Breast epithelium (tissue), 3 donors: Measurements from ENCODE around the gene HIVEP3.

Experiments used
- POLR2A ChIP-seq: fragments of 450-650 bp; IDR thresholded peaks from one replicate; pipeline ENCODE4 v1.6.1; 2016; ENCODE audit warnings: antibody characterized with exemption, mild to moderate bottlenecking, moderate library complexity
- TF ChIP-seq, protein P1 (sequence below), 3 donors: fragments of 450-650 bp; IDR thresholded peaks; one replicate each; pipeline ENCODE4 v1.5.1; 2016 to 2017; ENCODE audit warnings: antibody characterized with exemption in 3 of 3, mild to moderate bottlenecking in 3 of 3, moderate library complexity in 3 of 3

GRCh38 chr1:41631971-41632370 lies 286.8 kb downstream of the HIVEP3 start:
- TF ChIP-seq, protein P1, sequence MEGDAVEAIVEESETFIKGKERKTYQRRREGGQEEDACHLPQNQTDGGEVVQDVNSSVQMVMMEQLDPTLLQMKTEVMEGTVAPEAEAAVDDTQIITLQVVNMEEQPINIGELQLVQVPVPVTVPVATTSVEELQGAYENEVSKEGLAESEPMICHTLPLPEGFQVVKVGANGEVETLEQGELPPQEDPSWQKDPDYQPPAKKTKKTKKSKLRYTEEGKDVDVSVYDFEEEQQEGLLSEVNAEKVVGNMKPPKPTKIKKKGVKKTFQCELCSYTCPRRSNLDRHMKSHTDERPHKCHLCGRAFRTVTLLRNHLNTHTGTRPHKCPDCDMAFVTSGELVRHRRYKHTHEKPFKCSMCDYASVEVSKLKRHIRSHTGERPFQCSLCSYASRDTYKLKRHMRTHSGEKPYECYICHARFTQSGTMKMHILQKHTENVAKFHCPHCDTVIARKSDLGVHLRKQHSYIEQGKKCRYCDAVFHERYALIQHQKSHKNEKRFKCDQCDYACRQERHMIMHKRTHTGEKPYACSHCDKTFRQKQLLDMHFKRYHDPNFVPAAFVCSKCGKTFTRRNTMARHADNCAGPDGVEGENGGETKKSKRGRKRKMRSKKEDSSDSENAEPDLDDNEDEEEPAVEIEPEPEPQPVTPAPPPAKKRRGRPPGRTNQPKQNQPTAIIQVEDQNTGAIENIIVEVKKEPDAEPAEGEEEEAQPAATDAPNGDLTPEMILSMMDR (IDR thresholded peaks at IDR 0.05): no peak
- TF ChIP-seq POLR2A: no peak
